Panc1 (cell line): ENCODE data around the gene ADPRH. TPM values are rescaled to one million over a fixed set of nuclear protein-coding genes. Genes with fewer than 3 reads are reported as not detected.

Source experiments
- ATAC-seq: fragments of 200-7000 bp; cut with Tn5 transposase; 2 replicates; pipeline ENCODE4 v1.9.1; 2020; ENCODE audit warnings: mild to moderate bottlenecking, moderate library complexity
- BruUV-seq: library from RNA; stranded (reverse); fragments of 400-500 nt; replicated peaks from 2 replicates; lab custom pipeline; 2021; lab: Mats Ljungman, UMichigan
- CTCF ChIA-PET: fragments of 300-600 bp; sonication (Branson Sonifier 250); formaldehyde crosslinking; loops from one replicate; lab custom pipeline; 2022; ENCODE audit warnings: antibody characterized with exemption; lab: Charles Lee
- POLR2A ChIA-PET: fragments of 300-600 bp; sonication (Branson Sonifier 250); formaldehyde crosslinking; loops from one replicate; lab custom pipeline; 2022; ENCODE audit warnings: antibody characterized with exemption; lab: Charles Lee
- DNase-seq: peaks from one replicate; pipeline ENCODE4 v3.0.0-alpha.2; 2010; ENCODE audit warnings: low read depth, low spot score
- H3K27ac ChIP-seq: 2 replicates; pipeline ENCODE4 v1.5.1; 2011; ENCODE audit warnings: mild to moderate bottlenecking, low read length, inconsistent platforms
- H3K27me3 ChIP-seq: fragments of 200-500 bp; sonication (Bioruptor generic); 2 replicates; pipeline ENCODE4 v1.6.0; 2014; ENCODE audit warnings: low read length, inconsistent platforms; ENCODE audit not compliant: control insufficient read depth, insufficient read depth
- H3K36me3 ChIP-seq: fragments of 200-500 bp; sonication (Bioruptor generic); 2 replicates; pipeline ENCODE4 v1.5.1; 2014; ENCODE audit warnings: inconsistent platforms, mild to moderate bottlenecking, low read length, moderate library complexity; ENCODE audit not compliant: control insufficient read depth, insufficient read depth
- H3K4me1 ChIP-seq: 2 replicates; pipeline ENCODE4 v1.5.1; 2011; ENCODE audit warnings: inconsistent platforms, mild to moderate bottlenecking, low read length, moderate library complexity; ENCODE audit not compliant: control insufficient read depth, insufficient read depth
- H3K4me3 ChIP-seq, 2 experiments: 2 replicates each; pipeline ENCODE4 v1.5.1; 2011 to 2012; ENCODE audit warnings: low read depth in 2 of 2, low read length in 2 of 2, mild to moderate bottlenecking in 2 of 2, inconsistent platforms in 1 of 2, moderate library complexity in 1 of 2
- H3K9me3 ChIP-seq: fragments of 200-500 bp; sonication (Bioruptor generic); 2 replicates; pipeline ENCODE4 v1.5.1; 2014; ENCODE audit warnings: low read depth, mild to moderate bottlenecking, inconsistent platforms, low read length, moderate library complexity; ENCODE audit not compliant: control insufficient read depth, insufficient read depth
- POLR2AphosphoS5 ChIP-seq: IDR thresholded peaks from 2 replicates; pipeline ENCODE4 v1.6.1; 2012; ENCODE audit warnings: mild to moderate bottlenecking, low read depth, low read length, moderate library complexity
- SIN3A ChIP-seq: IDR thresholded peaks from 2 replicates; pipeline ENCODE4 v1.6.1; 2012; ENCODE audit warnings: low read depth, mild to moderate bottlenecking, low read length, moderate library complexity, borderline replicate concordance; ENCODE audit not compliant: insufficient read depth
- TCF7L2 ChIP-seq: IDR thresholded peaks from 2 replicates; pipeline ENCODE4 v1.6.1; 2011; ENCODE audit warnings: mild to moderate bottlenecking, low read depth, low read length, inconsistent platforms
- in situ Hi-C: cut with HindIII; loops from 2 replicates; pipeline ENCODE4 v1.10.0; 2016; ENCODE audit warnings: low sequenced_read_pairs, low pct_unique_long_range_greater_than_20kb
- intact Hi-C: fragments of 100-400 bp; cut with micrococcal nuclease; formaldehyde crosslinking; loops from one replicate; pipeline ENCODE4 v1.10.0; 2022; ENCODE audit not compliant: unreplicated experiment
- total RNA-seq: library from RNA; stranded (reverse); gene quantifications from one replicate; pipeline ENCODE4 v1.2.1, GENCODE V29; 2021; ENCODE audit not compliant: unreplicated experiment
- TF ChIP-seq, protein P1 (sequence below), 2 experiments: IDR thresholded peaks; 2 replicates each; pipeline ENCODE4 v1.6.1; 2011 to 2012; ENCODE audit warnings: low read depth in 2 of 2, control low read depth in 1 of 2, low read length in 1 of 2, mild to moderate bottlenecking in 1 of 2, moderate library complexity in 1 of 2; ENCODE audit not compliant: insufficient read depth in 1 of 2
- TF ChIP-seq, protein P2 (sequence below): fragments of 450-650 bp; IDR thresholded peaks from 2 replicates; pipeline ENCODE4 v1.5.1; 2017; ENCODE audit warnings: mild to moderate bottlenecking

ADPRH gene
- total RNA-seq, 1 experiment from 2014 or later, result 7.8 TPM

GRCh38 chr3:119613201-119613600 lies 33.9 kb downstream of the ADPRH start:
- ATAC-seq, result no peak

DNA sequence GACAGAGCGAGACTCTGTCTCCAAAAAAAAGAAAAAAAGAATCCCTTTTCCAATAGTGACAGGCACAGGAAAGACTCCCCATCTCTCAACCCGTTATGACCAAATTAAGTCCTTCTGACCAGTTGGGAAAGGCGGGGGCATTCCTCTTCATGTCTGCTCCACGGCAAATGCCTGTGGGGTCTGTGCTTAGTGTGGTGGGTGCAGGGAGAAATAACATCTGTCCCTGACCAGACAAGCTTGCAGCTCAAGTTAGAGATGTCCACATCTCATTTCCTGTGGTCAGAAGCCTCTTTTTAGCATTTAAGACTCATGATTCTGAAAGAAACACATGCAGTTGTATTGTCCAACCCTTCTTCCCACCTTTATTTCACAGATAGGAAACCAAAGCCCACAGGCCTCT lies 34.6 kb downstream of the ADPRH start:
- ATAC-seq (no peak), DNase-seq (no peak)
- intact Hi-C loops (no loop called here), in situ Hi-C loops (no loop called here)
- no peak overlapping the region for H3K4me3 ChIP-seq
- TF ChIP-seq, protein P1, sequence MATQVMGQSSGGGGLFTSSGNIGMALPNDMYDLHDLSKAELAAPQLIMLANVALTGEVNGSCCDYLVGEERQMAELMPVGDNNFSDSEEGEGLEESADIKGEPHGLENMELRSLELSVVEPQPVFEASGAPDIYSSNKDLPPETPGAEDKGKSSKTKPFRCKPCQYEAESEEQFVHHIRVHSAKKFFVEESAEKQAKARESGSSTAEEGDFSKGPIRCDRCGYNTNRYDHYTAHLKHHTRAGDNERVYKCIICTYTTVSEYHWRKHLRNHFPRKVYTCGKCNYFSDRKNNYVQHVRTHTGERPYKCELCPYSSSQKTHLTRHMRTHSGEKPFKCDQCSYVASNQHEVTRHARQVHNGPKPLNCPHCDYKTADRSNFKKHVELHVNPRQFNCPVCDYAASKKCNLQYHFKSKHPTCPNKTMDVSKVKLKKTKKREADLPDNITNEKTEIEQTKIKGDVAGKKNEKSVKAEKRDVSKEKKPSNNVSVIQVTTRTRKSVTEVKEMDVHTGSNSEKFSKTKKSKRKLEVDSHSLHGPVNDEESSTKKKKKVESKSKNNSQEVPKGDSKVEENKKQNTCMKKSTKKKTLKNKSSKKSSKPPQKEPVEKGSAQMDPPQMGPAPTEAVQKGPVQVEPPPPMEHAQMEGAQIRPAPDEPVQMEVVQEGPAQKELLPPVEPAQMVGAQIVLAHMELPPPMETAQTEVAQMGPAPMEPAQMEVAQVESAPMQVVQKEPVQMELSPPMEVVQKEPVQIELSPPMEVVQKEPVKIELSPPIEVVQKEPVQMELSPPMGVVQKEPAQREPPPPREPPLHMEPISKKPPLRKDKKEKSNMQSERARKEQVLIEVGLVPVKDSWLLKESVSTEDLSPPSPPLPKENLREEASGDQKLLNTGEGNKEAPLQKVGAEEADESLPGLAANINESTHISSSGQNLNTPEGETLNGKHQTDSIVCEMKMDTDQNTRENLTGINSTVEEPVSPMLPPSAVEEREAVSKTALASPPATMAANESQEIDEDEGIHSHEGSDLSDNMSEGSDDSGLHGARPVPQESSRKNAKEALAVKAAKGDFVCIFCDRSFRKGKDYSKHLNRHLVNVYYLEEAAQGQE (IDR thresholded peaks at IDR 0.05; ENCODE audit: insufficient read depth in 1 of 2, low read depth in 2 of 2, low read length in 1 of 2), result no peak
- TF ChIP-seq SIN3A, result no peak
- TF ChIP-seq, protein P2, sequence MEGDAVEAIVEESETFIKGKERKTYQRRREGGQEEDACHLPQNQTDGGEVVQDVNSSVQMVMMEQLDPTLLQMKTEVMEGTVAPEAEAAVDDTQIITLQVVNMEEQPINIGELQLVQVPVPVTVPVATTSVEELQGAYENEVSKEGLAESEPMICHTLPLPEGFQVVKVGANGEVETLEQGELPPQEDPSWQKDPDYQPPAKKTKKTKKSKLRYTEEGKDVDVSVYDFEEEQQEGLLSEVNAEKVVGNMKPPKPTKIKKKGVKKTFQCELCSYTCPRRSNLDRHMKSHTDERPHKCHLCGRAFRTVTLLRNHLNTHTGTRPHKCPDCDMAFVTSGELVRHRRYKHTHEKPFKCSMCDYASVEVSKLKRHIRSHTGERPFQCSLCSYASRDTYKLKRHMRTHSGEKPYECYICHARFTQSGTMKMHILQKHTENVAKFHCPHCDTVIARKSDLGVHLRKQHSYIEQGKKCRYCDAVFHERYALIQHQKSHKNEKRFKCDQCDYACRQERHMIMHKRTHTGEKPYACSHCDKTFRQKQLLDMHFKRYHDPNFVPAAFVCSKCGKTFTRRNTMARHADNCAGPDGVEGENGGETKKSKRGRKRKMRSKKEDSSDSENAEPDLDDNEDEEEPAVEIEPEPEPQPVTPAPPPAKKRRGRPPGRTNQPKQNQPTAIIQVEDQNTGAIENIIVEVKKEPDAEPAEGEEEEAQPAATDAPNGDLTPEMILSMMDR, result no peak
- no peaks in the 10 kb centered on the region for H3K4me1 ChIP-seq
- no peaks in the 10 kb centered on the region for H3K9me3 ChIP-seq
- CTCF ChIA-PET, result no interaction called here
- POLR2A ChIA-PET, result no interaction called here
- BruUV-seq, result no TSS peak
- no peak overlapping the region for H3K27ac ChIP-seq
- no peaks in the 10 kb centered on the region for H3K36me3 ChIP-seq
- no peaks in the 10 kb centered on the region; the same call in 1 of the 2 replicates for H3K27me3 ChIP-seq

More at GRCh38 chr3:119613201-119613600, 33.9 kb downstream of the ADPRH start:
- no peak for DNase-seq
- H3K4me1 ChIP-seq, result no peaks in the 10 kb centered on the region
- intact Hi-C loops (no loop called here), in situ Hi-C loops (no loop called here)
- no peaks in the 10 kb centered on the region for H3K9me3 ChIP-seq
- no peaks in the 10 kb centered on the region; the same call in 1 of the 2 replicates for H3K27me3 ChIP-seq
- H3K27ac ChIP-seq, result no peak overlapping the region
- BruUV-seq, result no TSS peak
- no peaks in the 10 kb centered on the region for H3K36me3 ChIP-seq
- ChIA-PET POLR2A (no interaction called here), CTCF (no interaction called here)
- H3K4me3 ChIP-seq, result no peak overlapping the region
- TF ChIP-seq POLR2AphosphoS5, result no peak
- TF ChIP-seq, protein P1 (IDR thresholded peaks at IDR 0.05; ENCODE audit: insufficient read depth in 1 of 2, low read depth in 2 of 2, low read length in 1 of 2), result no peak
- TF ChIP-seq, protein P2, result no peak
- TF ChIP-seq SIN3A, result no peak
- no peak for TF ChIP-seq TCF7L2
